ENCODE results near the gene CNNM3. TPM values are rescaled to one million over a fixed set of nuclear protein-coding genes. Genes with fewer than 3 reads are reported as not detected.

Gene CNNM3
- total RNA-seq, 1 donor from 2014 or later: 10.6 TPM

DNA sequence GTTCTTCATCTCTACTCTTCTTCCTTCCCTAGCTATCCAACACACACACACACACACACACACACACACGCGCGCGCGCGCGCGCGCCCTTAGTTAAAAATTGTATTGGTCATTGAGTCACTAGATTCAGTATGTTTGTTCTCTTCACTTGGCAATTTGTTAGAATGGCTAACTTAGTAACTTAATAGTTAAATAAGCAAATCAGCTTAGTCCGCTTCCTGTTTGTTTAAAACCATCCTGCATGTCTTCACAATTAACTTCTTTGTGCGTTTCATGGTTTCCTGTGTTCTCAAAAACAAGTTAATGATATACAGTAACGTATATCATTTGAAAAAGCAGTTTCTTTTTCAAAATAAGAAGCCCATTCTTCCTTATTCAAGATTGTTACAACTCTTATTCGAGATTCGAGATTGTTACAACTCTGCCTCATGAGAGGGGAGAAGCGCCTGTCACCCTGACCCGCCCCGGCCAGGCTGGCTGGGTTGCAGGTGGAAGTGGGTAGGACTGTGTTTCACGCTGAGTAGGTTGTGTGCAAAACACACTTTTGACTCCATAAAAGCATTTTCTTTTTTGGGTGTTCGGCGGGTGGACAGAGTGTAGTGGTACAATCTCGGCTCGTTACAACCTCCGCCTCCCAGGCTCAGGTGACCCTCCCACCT lies 9.5 kb upstream of the CNNM3 start:
- DNase-seq (ENCODE audit: low read depth): peak; percentile 87
- TF ChIP-seq, protein P1, sequence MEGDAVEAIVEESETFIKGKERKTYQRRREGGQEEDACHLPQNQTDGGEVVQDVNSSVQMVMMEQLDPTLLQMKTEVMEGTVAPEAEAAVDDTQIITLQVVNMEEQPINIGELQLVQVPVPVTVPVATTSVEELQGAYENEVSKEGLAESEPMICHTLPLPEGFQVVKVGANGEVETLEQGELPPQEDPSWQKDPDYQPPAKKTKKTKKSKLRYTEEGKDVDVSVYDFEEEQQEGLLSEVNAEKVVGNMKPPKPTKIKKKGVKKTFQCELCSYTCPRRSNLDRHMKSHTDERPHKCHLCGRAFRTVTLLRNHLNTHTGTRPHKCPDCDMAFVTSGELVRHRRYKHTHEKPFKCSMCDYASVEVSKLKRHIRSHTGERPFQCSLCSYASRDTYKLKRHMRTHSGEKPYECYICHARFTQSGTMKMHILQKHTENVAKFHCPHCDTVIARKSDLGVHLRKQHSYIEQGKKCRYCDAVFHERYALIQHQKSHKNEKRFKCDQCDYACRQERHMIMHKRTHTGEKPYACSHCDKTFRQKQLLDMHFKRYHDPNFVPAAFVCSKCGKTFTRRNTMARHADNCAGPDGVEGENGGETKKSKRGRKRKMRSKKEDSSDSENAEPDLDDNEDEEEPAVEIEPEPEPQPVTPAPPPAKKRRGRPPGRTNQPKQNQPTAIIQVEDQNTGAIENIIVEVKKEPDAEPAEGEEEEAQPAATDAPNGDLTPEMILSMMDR (conservative IDR thresholded peaks at IDR 0.05; ENCODE audit: low read depth, low read length): no peak

DNA sequence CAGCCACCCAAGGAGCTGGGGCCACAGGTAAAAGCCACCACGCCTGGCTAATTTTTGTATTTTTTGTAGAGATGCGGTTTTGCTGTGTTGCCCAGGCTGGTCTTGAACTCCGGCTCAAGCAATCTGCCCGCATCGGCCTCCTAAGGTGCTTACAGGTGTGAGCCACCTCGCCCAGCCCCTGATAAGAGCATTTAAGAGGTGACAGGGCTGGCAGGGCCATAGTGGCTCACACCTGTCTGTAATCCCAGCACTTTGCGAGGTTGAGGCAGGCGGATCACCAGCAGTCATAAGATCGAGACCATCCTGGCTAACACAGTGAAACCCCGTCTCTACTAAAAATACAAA lies 9.0 kb upstream of the CNNM3 start:
- TF ChIP-seq, protein P1 (conservative IDR thresholded peaks at IDR 0.05; ENCODE audit: low read depth, low read length): no peak
- no peak for DNase-seq (ENCODE audit: low read depth)
- H3K4me3 ChIP-seq (ENCODE audit: low read depth, low read length): no peak overlapping the region

More for the DNA sequence above, 9.5 kb upstream of the CNNM3 start:
- H3K4me3 ChIP-seq (ENCODE audit: low read depth, low read length): peak overlapping the region; percentile 2

DNA sequence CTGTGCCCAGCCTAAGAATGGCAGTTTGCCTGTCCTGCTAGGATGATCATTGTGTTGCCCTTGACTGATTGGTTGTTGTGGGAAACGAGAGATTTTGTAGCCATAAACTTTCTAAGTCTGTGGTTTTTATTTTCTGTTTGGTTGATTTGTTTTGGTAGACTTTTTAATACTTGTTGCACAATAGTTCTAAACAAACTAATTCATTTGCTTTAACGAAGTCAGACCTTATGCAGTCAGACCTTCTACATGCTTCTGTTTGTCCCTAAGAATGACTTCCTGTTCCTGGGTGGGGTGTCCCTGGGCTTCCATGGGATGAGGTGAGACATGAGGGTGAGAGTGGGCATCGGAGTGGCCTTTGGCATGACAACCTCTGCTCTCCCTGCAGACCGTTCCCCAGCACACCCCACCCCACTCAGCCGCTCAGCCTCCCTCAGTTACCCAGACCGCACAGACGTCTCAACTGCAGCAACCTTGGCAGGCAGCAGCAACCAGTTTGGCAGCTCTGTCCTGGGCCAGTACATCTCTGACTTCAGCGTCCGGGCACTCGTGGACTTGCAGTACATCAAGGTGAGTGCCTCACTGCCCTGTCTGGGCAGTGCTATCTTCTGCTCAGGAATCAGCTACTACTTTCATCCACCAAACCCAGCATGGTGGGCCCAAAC lies 7.8 kb upstream of the CNNM3 start:
- DNase-seq (ENCODE audit: low read depth): no peak
- no peak overlapping the region for H3K4me3 ChIP-seq (ENCODE audit: low read depth, low read length)
- TF ChIP-seq, protein P1 (conservative IDR thresholded peaks at IDR 0.05; ENCODE audit: low read depth, low read length): no peak

DNA sequence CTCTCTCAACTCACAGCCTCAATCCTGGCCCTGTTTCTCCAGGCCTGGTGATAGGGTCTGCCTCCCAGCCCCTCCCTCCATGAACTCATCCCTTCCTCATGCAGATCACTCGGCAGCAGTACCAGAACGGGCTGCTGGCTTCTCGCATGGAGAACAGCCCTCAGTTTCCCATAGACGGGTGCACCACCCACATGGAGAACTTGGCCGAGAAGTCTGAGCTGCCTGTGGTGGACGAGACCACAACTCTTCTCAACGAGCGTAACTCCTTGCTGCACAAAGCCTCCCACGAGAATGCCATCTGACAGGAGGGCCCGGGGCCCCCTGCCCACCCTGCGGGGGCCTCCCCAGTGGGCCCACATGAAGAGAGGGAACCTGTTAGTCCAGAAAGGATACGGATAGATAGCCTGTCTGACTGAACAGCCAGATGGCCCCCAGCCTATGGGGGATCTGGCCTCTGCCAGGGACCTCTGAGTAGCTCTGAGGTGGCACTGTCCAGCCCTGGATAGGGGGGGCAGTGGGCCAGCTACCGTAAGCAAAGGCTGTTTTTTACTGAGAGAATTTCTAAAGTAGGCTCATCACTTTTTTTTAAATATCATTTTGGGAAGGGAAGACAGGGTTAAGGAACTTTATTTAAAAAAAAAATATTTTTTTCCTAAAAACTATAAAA lies 6.7 kb upstream of the CNNM3 start:
- no peak for DNase-seq (ENCODE audit: low read depth)
- no peak overlapping the region for H3K4me3 ChIP-seq (ENCODE audit: low read depth, low read length)
- TF ChIP-seq, protein P1 (conservative IDR thresholded peaks at IDR 0.05; ENCODE audit: low read depth, low read length): no peak

DNA sequence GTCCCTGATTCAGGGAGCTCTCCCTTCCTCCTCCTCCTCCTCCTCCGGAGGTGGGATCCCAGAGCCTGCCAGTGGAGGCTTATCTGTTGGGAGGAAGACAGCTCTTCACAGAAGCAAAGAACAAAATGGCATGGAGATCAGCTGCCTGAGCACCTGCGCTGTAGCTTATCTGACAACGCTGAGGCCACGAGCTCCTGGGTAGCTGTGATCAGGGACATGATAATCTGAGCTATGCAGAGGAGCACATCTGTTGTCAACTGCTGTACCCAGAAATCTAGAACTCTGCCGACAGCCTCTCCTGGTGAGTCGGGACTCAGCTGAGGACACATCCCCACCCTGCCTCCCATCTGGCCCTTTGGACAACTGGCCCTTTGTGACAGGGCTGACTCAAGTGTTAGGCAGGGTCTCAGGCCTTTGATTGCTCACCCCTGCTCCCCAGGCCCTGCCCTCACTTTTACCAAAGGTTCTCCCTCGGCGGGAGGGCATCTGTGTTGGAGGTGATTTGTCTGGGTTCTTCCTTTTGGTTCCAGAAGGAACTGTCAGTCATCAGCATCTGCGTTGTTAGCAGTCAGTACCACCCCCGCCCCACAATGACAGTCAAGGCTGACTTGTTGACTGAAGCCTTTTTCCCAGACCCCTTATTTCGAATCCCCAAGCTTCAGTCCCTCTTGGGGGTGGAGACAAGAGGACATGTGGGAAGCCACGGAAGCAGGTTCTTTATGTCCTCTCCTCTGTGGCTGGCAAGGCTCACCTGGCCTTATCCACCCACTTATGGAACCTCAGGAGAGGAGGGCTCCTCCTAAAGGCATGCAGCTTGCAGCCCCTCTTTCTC lies 5.9 kb upstream of the CNNM3 start:
- no peak overlapping the region for H3K4me3 ChIP-seq (ENCODE audit: low read depth, low read length)
- no peak for DNase-seq (ENCODE audit: low read depth)
- TF ChIP-seq, protein P1 (conservative IDR thresholded peaks at IDR 0.05; ENCODE audit: low read depth, low read length): no peak

DNA sequence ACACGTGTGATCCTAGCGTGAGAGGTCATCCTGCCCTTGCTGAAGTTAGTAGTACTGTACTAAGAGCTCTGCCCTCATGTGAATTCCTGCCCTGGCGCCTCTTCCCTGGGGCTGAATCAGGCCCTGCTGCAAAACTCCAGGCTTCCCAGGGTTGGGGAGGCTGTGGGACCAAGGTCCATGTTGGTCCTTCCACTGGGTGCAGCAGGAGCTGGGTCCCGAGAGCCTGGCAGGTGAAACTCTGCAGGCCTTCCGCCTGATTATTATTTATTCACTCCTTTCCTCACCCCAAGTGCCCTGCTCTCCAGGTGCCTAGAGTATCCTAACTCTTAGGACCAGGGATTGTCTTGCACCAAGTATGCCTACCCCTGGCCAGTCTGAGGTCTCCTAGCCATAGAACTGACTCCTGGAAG lies 5.3 kb upstream of the CNNM3 start:
- DNase-seq (ENCODE audit: low read depth): no peak
- TF ChIP-seq, protein P1 (conservative IDR thresholded peaks at IDR 0.05; ENCODE audit: low read depth, low read length): no peak
- no peak overlapping the region for H3K4me3 ChIP-seq (ENCODE audit: low read depth, low read length)
